DLD1 (cell line): Measurements from ENCODE around the gene FUT9.
"Not testable (repeated sequence)": the region's sequence is repeated elsewhere in the genome, so short reads cannot be mapped to it uniquely, and the experiment has no call there.

Source experiments
- in situ Hi-C: cut with HindIII; loops from 2 replicates; pipeline ENCODE4 v1.10.0; 2017; ENCODE audit warnings: low sequenced_read_pairs

FUT9 gene

GRCh38 chr6:96171112-96171511, 155.3 kb downstream of the FUT9 start:
- in situ Hi-C loops: no loop called here

DNA sequence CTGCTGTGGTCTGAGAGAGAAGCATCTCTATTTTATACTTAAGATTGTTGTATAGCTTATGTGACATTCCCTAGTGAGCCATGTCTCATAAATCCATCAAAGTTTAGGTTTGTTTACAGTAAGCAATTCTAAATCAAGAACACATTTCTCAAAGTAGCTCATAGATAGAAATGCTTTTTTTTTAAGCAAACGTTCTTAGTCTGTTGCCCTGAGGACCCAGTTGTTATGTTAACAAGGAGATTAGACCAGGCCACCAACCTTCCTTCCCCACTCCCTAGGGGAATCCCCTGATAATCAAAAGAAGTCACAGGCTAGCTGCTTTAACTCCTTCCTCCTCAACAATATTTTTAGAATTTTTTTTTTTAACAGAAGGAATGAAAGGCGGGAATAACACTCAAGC, 169.0 kb downstream of the FUT9 start:
- in situ Hi-C loops: no loop called here

GRCh38 chr6:96186094-96186493, 170.3 kb downstream of the FUT9 start:
- in situ Hi-C loops: no loop called here

GRCh38 chr6:96186516-96187195, 170.9 kb downstream of the FUT9 start:
- in situ Hi-C loops: no loop called here

GRCh38 chr6:96194675-96195074, 178.9 kb downstream of the FUT9 start:
- in situ Hi-C loops: no loop called here

DNA sequence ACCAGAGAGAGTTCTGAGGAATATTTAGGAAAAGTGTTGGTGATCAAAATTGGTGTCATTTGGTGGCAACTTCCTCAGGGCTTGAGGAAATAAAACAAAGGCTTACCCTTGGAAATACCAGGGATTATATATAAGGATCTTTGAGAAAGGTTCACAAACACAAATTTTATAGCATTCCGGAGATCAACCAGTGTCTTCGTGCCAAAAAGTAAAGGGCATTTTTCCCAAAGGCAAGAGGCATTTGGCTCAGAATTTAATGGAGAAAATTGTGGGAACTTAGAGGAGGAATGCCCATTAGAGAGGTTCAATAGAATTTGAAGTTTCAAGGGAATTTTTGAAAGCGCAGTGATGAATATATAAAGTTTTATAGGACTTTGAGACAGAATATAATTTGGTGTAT, 179.5 kb downstream of the FUT9 start:
- in situ Hi-C loops: no loop called here

DNA sequence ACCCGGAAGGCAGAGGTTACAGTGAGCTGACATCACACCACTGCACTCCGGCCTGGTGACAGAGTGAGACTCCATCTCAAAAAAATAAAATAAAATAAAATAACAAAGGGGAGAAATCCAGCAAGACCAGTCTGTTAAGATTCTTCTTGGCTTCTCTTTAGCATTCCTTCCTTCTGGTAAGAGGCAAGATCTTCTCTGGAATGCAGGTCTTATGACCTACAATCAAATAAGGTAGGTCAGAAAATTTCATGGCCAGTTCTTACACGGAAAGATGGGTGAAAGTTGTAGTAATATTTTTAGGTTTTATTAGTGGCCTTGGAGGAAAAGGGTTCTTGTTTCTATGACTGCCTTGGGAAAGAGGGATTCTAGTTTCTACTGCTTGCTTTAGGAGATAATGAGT, 180.9 kb downstream of the FUT9 start:
- in situ Hi-C loops: no loop called here

GRCh38 chr6:96197241-96197640, 181.5 kb downstream of the FUT9 start:
- in situ Hi-C loops: no loop called here

DNA sequence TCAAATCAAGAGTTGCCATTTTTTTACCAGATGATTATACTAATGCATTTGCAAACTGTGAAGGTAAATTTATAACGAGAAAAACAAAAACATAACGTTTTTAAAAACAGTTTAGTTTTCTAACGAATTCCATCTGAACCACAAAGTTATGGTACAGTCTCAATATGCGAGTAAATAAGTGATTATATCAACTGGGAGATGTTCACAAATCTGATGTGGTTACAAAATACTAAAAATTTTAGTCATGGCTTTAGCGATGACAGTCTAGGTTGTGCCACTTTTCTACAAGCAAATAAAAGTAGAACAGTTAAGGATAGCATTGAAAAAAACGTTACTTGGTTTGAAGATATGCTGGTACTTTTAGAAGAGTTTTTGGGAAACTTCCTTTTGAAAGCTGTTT, 186.8 kb downstream of the FUT9 start:
- in situ Hi-C loops: no loop called here

GRCh38 chr6:96211341-96211740, 195.6 kb downstream of the FUT9 start:
- in situ Hi-C loops: no loop called here

- in situ Hi-C loops: no loop called here
Observed at GRCh38 chr6:96212066-96212465, 196.3 kb downstream of the FUT9 start.

GRCh38 chr6:96213784-96214183, 198.0 kb downstream of the FUT9 start:
- in situ Hi-C loops: no loop called here

DNA sequence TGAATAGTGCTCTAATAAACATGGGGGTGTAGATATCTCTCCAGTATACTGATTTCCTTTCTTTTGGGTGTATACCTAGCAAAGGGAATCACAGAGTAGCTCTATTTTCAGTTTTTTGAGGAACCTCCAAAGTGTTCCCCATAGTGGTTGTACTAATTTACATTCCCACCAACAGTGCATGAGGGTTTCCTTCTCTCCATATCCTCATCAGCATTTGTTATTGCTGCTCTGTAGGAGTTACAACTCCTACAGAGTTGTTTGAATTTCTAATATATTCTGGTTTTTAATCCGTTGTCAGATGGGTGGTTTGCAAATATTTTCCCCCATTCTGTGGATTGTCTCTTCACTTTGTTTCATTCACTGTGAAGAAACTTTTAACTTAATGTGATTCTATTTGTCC, 207.9 kb downstream of the FUT9 start:
- in situ Hi-C loops: no loop called here

DNA sequence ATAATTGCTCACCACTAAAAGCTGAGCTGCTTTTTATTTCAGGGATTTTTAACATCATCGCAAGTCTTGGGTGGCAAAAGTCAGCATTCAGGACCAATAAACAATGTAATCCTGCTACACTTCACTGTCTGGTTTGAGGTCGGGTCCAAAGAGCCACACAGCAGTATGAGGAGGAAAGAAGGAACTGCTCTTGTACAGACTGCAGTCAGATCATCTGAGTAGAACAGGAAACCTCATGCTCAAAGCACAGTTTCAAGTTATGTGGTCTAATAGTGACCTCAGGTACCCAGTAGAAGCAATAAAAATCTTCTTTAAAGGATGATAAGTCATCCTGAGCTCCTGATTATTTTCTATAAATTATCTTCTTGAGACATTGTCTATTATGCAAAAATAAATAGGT, 211.4 kb downstream of the FUT9 start:
- in situ Hi-C loops: no loop called here

DNA sequence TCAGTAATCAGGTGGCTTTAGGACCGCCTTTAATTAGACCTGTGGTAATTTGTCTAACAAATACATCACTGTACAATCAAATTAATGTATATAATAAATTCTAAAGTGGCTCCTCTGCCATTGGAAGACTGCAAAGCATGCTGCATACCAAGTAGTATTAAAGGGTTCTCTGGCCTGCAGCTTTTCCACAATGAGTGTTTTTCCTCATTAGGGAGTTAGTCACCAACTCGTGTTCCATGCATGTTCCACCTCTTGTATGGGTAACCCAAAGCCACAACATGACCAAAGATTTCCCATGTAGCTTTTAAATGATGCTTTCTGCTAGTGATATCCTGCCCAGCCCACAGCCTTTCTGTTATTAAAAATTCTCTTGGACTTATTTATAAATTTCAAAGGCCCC, 218.7 kb downstream of the FUT9 start:
- in situ Hi-C loops: no loop called here

GRCh38 chr6:96235927-96236326, 220.2 kb downstream of the FUT9 start:
- in situ Hi-C loops: no loop called here

GRCh38 chr6:96236471-96236870, 220.7 kb downstream of the FUT9 start:
- in situ Hi-C loops: no loop called here

GRCh38 chr6:96237638-96238347, 222.0 kb downstream of the FUT9 start:
- in situ Hi-C loops: no loop called here

DNA sequence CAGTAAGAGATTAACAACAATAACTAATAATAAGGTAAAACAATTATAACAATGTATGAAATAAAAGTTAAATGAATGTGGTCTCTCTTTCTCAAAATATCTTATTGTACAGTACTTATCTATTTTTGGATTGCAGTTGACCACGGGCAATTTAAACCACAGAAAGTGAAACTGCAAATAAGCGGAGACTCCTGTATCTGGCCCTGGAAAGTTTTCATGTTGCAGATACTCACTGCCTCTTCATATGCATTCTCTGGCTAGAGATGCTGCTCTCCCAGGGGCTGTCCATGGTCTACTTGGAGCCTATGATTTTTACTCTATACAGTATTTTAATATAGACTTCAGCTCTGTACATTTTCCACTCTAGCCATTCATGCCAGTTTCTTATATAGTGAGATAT, 230.8 kb downstream of the FUT9 start:
- in situ Hi-C loops: no loop called here

GRCh38 chr6:96249755-96250154, 234.0 kb downstream of the FUT9 start:
- in situ Hi-C loops: no loop called here

GRCh38 chr6:96257751-96258150, 242.0 kb downstream of the FUT9 start:
- in situ Hi-C loops: no loop called here

GRCh38 chr6:96260787-96261430, 245.1 kb downstream of the FUT9 start:
- in situ Hi-C loops: not testable (repeated sequence)
